GM19468 (cell line): ENCODE data around the gene MYOF.

Source experiments
- ATAC-seq: cut with Tn5 transposase; IDR thresholded peaks from one replicate; pipeline ENCODE4 v1.9.1; 2021; ENCODE audit warnings: mild to moderate bottlenecking, moderate library complexity, moderate number of reproducible peaks; ENCODE audit not compliant: unreplicated experiment; ENCODE audit errors: extremely low read depth

MYOF gene

DNA sequence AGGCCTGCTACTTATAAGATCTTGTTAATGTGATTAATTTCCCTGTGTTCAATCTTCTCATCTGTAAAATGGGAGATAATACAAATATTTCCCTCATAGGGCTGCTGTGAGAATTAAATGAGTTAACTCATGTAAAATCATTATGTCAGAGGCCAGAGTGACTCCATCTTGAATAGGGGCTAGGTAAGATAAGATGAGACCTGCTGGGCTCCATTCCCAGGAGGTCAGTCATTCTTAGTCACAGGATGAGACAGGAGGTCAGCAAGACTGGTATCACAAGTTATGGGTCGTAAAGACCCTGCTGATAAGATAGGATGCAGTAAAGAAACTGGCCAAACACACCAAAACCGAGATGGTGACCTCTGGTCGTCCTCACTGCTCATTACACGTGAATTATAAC is 207.7 kb downstream of the MYOF start:
- ATAC-seq = no peak

DNA sequence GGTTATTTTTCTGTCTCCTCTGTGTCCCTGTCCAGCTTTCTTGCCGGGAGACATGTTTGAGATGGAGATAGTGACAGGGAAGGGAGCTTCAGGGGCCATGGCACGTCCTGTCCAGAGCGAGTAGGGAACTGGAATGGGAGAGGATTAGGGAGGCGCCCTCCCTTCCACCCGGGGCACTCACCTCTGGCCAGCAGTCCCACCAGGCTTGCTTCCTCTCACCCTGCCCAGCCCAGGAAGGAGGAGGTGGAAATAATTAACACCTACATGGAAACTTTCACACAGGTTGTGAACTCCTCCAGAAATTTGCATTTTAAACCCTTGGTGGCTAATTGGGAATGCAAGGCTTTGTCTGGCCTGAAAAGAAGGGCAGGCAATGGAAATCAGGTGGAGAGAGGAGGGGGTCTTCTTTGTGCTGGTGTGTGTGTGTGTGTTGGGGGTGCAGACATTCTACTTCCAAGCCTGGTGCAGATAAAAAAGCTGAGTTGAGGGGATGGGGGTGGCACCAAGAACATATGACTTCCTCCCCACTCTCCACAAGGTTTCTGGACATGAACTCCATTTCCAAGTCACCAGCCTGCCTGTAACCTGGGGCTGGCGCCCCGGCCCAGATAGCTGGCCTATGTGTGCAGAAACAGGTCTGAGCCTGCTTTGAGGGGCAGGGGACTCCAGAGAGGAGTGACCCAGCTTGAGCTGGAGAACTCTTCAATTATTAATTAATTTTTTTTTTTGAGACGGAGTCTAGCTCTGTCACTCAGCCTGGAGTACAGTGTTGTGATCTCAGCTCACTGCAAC is 209.1 kb downstream of the MYOF start:
- no peak for ATAC-seq

DNA sequence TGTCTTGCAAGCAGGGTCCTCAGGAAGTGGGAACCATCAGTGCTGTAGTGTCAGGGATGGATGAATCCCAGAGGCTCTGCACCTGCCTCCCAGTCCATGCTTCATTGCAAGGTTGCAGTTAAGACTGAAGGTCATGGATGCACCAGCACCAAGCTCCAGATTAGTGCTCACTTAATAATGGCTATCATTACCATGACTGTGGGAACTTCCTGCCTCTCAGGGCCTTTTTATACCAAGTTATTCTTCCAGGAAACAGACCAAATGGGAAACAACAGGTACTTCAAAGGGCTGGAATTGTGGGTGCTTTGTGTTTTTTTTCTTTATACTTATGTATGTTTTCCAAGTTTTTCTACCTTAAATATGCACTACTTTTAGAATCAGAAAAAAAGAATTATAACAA is 210.8 kb downstream of the MYOF start:
- ATAC-seq = no peak

DNA sequence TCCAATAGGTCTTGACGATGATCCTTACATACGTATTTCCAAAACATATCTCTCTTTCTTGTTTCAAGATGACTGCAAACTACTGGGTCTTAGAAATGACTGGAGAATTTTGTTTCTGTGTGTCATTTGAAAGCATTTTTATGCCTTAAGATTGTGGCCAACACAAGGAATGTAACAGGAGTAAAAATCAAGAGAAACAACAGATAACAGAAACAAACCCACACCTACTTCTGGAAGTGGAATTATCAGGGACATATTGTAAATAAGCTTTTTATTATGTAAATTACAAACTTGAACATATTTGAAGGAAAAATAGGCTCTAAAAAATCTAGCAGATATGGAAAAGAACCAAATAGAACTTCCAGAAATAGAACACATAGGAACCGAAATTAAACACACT is 212.9 kb downstream of the MYOF start:
- no peak for ATAC-seq

DNA sequence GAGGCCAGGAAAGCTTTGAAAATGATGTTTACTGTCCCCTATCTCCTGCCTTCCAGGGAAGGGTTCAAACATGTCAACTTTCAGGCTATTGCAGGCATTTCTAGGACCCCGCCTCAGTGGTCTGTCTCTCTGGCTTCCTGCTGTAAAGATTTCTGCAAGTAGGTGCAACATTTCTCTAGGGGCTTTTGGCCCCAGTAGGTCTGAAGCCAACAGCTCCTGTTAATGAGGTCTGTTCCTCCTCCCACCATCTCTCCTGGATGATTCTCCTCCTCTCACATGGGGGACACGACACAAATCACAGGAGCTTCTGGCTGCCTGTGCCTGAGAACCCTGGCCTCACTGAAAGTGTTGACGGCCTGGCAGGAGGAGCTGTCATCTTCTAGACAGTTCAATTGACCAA is 214.1 kb downstream of the MYOF start:
- no peak for ATAC-seq

DNA sequence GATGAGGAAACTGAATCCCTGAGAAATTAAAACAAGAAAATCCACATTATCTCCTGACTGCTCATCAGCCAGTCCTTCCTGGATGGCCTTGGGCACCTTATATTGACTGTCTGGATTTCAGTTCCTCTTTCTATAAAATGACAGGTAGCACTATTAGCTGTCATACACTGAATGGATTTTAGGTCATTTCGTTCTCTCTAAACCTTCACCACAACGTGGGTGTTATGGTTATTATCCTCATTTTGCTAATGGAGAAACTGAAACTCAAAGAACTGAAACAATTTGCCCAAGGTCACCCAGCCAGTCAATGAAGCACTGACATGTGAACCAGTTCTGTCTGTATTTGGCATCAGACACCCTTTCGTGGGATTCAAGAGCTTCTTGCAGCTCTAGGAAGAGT is 214.6 kb downstream of the MYOF start:
- peak; percentile 97 for ATAC-seq

DNA sequence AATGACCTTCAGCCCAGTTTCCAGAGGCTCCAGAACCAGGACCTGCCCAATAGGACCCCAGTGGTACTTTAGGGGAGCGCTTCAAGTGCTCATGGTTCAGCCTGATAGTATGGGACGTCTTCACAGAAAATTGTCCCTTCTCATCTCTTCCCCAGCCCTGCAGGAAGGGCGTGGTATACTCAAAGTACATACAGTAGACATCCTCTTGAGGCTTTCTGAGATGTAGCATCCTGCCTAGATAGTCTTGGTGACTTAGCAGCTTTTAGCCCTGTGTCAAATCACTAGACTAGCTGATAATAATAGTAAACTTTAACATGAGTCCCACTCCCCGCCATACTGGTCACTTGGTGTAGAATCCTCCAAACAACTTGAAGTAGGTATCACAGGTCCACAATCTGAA is 215.3 kb downstream of the MYOF start:
- no peak for ATAC-seq

DNA sequence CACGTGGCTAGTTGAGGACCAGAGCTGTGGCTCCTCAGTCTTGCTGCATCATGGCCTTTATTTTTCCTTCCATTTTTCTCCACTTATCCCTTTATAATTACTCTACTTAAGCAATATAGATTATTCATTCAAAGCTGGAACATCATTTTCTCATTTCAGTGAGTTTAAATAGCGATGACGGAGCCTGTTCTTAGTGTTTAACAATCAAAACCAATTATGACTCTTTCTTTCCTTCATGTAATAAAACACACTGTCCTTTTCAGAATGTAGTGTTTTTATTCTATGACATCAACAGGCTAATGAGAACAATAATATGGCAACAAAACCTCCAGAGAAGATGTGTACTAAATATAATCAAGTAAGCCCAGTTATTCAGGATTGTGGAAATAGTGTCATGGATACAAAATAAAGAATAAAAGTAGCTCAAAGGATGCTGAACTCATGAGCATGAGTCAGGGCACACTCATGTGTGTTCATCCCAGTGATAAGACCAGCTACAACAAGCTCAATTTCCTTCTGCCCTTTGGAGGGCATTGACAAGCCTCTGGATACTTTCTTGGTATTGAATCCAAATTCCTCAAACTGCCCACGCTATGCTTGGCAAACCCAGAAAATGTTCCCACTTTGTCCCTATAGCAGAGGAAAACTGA is 220.0 kb downstream of the MYOF start:
- no peak for ATAC-seq

DNA sequence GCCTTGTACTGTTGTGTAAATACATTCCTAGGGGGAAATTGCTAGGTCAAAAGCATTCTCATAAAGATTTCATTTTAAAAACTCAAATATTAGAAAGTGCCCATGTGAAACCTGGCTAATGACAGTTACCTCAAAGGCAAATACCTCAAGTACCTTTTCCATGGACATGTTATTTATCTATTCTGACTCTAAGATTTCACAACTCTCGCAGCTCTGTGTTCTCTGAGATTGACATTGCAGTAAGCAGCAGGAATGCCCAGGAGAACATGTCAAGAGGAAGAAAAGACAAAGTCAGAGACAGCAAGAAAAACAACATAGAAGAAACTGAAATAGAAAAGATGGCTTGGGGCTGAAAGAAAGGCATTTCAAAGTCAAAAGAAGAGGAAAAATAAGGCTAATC is 221.0 kb downstream of the MYOF start:
- no peak for ATAC-seq

DNA sequence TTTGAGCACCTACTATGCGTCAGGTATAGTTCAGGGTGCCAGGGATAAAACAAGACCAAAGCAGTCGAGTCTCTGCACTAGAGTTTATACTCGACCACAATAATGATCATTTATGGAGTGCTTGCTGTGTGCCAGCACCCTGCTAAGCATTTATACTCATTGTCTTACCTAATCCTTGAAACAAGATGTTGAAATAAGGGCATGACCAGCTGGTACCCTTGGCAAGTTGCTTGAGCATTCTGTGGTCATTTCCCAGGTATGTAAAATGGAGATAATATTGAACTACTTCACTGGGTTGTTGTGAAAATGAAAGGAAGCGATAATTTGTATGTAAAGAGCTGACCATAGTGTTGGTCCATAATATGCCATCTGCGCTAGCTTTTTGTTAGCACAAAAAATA is 223.0 kb downstream of the MYOF start:
- no peak for ATAC-seq
